Dendritic cell treated with granulocyte-macrophage colony-stimulating factor and Interleukin-4, amounts not matched to agents 40 ng/mL and 50 ng/mL, for 4 days (primary cell): ENCODE measurements around the gene NR1I2.

Experiments
- H3K27ac Mint-ChIP-seq: one replicate; pipeline ENCODE4 v1.8.0; 2022; ENCODE audit warnings: mild to moderate bottlenecking, mixed read lengths
- H3K27me3 Mint-ChIP-seq: one replicate; pipeline ENCODE4 v1.8.0; 2022; ENCODE audit warnings: mild to moderate bottlenecking, mixed read lengths
- H3K36me3 Mint-ChIP-seq: one replicate; pipeline ENCODE4 v1.8.0; 2022; ENCODE audit warnings: low read depth, mixed read lengths
- H3K4me1 Mint-ChIP-seq: one replicate; pipeline ENCODE4 v1.8.0; 2022; ENCODE audit warnings: low read depth, mixed read lengths
- H3K4me3 Mint-ChIP-seq: one replicate; pipeline ENCODE4 v1.8.0; 2022; ENCODE audit warnings: mild to moderate bottlenecking, moderate library complexity, mixed read lengths
- H3K9me3 Mint-ChIP-seq: one replicate; pipeline ENCODE4 v1.8.0; 2022; ENCODE audit warnings: mixed read lengths
- intact Hi-C: fragments of 100-400 bp; cut with micrococcal nuclease; formaldehyde crosslinking; loops from one replicate; pipeline ENCODE4 v1.15.0; 2022

NR1I2 gene

DNA sequence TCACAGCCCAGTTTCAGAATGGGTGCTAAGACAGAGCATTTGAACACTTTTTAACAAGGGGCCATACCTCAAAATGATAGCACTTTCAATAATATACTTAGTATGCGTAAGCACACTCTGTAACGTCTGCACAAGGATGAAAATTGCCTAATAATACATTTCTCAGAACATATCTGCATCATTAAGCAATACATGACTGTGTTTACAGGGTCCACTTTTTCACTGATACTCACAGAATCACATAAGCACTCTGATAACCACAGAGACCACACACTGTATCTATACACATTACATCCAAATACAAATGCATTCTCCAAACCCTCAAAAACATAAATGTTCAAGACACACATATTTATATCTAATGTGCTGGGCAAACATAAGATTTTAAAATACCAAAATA lies 79.8 kb downstream of the NR1I2 start:
- Mint-ChIP-seq H3K36me3 (peaks cover 63% of the 10 kb centered on the region), H3K4me1 (no peaks in the 10 kb centered on the region), H3K9me3 (peaks cover 10% of the 10 kb centered on the region), H3K27me3 (no peaks in the 10 kb centered on the region), H3K4me3 (no peak overlapping the region), H3K27ac (no peak overlapping the region)
- intact Hi-C loops: no loop called here

DNA sequence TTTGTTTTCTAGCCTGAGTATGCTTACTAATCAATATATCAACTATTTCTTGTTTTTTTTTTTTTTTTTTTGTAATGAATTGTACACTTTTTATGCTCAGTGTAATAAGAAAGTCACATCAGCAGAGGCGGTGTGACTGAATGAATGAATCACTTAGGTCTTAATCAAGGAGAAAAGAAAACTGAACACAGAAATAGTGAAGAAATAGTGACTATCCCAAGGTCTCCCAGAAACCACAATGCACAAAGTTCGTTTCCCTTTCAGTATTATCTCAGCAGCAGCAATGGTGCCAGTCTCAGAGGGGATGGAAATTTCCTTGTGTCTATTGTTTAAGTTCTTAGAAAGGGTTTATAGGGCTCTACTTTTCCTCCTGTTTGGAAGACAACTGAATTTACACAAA lies 80.7 kb downstream of the NR1I2 start:
- H3K4me3 Mint-ChIP-seq: no peak overlapping the region
- peaks cover under 1% of the 10 kb centered on the region for H3K4me1 Mint-ChIP-seq
- H3K36me3 Mint-ChIP-seq: peaks cover 61% of the 10 kb centered on the region
- peaks cover 10% of the 10 kb centered on the region for H3K9me3 Mint-ChIP-seq
- intact Hi-C loops: no loop called here
- H3K27me3 Mint-ChIP-seq: no peaks in the 10 kb centered on the region
- no peak overlapping the region for H3K27ac Mint-ChIP-seq

- no peak overlapping the region for H3K27ac Mint-ChIP-seq
- H3K27me3 Mint-ChIP-seq: no peaks in the 10 kb centered on the region
- no peak overlapping the region for H3K4me3 Mint-ChIP-seq
- H3K9me3 Mint-ChIP-seq: no peaks in the 10 kb centered on the region
- peaks cover 6% of the 10 kb centered on the region for H3K4me1 Mint-ChIP-seq
- intact Hi-C loops: no loop called here
- peaks cover 50% of the 10 kb centered on the region for H3K36me3 Mint-ChIP-seq
These were observed 82.6 kb downstream of the NR1I2 start for GRCh38 chr3:119864476-119864875.
